ENCODE results near the gene R3HDM2.
A peak's percentile ranks its signal among the peaks of the same experiment; 100 is the strongest.
"Not testable (repeated sequence)": the region's sequence is repeated elsewhere in the genome, so short reads cannot be mapped to it uniquely, and the experiment has no call there.

R3HDM2 gene

DNA sequence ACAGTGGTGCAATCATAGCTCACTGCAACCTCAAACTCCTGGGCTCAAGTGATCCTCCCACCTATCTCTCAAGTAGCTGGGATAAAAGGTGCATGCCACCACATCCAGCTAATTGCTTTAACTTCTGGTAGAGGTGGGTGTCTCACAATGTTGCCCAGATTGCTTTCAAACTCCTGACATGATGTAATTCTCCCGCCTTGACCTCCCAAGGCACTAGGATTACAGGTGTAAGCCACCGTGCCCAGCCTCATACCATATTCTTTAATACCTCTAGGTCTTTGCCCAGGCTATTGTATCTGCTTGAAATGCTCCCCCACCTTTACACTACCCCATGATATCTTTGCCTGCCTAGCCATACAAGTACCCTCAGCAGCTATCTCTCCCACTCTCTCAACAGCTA, 11.3 kb downstream of the R3HDM2 start:
- DNase-seq, result no peak

DNA sequence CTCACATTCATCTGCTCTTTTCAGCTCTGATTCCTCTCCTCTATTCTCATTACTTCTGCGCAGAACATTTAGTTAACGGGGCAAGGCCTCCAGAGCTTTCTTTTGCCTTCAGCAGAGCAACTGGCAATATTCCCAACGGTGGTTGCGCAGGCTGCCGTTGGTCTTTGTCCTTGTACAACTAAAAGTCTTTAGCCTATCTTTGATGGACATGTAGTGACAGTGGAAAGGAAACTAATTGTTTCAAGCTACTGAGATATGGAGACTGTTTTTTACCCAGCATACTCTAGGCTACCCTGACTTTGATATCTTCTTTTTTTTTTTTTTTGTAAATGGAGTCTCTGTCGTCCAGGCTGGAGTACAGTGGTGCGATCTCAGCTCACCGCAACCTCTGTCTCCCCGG, 12.6 kb downstream of the R3HDM2 start:
- no peak for DNase-seq

DNA sequence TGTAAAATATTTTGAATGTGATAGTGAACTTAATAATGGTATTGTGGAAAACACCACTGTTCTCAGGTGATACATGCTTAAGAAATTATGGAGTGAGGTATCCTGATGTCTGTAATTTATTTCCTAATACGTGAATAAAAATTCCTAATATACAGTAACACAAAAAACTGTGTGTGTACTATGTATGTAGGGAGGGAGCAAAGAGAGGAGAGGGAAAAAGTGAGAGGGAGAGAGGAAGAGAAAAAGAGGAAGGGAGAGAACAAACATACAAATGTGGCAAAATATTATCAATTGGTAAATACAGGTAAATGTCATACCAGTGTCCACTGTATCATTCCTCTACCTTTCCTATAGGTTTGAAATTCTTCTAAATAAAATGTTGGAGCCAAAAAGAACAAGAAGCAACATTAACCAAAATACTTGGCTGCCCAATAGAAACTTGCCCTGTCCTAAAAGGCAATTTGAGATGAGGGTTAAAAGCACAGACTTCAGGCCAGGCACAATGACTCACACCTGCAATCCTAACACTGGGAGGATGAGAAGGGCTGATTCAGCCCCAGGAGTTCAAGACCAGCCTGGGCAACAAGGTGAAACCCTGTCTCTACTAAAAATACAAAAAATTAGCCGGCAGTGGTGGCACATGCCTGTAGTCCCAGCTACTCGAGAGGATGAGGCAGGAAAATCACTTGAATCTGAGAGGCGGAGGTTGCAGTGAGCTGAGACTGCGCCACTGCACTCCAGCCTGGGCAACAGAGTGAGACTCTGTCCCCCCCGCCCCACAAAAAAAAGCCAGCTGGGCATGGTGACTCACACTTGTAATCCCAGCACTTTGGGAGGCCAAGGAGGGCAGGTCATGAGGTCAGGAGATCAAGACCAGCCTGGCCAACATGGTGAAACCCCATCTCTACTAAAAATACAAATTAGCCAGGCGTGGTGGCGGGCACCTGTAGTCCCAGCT, 14.5 kb downstream of the R3HDM2 start:
- DNase-seq, result no peak

DNA sequence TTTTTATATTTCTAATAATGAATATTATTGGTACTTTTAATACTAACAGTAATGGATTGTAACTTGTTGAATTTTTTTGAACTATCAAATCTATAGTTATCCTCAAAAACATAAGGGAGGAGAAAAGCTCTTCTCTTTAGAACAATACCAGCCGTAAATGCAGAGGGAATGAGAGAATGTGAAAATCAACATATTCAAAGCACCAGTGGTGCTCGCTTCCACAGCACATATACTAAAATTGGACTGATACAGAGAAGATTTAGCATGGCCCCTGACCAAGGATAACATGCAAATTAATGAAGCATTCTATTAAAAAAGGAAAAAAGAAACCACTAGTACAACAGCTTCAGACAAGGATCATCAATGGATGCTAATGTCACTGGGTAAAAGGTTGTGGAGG, 15.8 kb downstream of the R3HDM2 start:
- DNase-seq, result no peak

DNA sequence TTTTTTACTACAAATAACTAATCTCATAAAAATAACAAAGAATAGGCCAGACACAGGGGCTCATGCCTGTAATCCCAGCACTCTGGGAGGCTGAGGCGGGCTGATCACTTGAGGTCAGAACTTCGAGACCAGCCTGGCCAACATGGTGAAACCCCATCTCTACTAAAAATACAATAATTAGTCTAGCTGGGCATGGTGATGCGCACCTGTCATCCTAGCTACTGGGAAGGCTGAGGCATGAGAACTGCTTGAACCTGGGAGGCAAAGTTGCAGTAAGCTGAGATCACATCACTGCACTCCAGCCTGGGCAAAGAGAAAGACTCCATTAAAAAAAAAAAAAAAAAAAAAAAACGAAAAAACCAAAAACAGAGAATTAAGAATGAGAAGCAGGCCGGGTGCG, 16.7 kb downstream of the R3HDM2 start:
- not testable (repeated sequence) for DNase-seq

DNA sequence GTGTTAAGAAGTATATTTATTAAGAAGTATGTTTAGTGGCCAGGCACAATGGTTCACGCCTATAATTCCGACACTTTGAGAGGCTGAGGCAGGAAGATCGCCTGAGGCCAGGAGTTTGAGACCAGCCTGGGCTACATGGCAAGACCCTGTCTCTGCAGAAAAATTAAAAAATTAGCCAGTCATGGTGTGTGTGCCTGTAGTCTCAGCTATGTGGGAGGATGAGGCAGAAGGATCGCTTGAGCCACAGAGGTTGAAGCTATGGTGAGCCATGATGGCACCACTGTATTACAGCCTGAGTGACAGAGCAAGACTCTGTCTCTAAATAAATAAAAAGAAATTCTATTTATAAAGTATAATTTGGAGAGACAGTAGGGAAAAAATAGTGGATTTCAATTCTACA, 20.3 kb downstream of the R3HDM2 start:
- DNase-seq, result no peak

DNA sequence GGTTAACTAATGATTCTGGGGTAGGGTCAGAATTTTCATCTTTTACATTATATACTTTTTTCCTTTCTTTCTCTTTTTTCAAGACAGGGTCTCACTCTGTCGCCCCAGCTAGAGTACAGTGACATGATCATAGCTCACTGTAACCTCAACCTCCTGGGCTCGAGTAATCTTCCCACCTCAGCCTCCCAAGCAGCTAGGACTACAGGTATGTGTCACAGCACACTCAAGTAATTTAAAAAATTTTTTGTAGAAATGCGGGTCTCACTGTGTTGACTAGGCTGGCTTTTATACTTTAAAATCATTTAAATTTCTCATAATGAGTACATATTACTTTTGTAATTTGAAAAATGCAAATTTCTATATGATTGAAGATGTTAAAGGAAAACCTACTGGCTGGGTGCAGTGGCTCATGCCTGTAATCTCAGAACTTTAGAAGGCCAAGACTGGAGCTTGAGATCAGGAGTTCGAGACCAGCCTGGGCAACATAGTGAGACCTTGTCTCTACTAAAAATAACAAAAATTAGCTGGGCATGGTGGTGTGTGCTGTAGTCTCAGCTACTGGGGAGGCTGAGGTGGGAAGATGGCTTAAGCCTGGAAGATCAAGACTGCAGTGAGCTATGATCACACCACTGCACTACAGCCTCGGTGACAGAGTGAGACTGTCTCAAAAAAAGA, 25.7 kb downstream of the R3HDM2 start:
- peak; percentile 50 for DNase-seq

DNA sequence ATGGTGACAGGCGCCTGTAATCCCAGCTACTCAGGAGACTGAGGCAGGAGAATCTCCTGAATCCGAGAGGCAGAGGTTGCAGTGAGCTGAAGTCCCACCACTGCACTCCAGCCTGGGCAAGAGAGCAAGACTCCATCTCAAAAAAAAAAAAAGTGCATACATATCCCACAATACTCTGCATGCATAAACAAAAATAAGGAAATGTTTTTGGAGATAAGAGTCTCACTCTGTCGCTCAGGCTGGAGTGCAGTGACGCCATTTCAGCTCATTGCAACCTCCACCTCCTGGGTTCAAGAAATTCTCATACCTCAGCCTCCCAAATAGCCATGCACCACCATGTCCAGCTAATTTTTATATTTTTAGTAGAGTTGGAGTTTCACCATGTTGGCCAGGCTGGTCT, 28.7 kb downstream of the R3HDM2 start:
- not testable (repeated sequence) for DNase-seq

DNA sequence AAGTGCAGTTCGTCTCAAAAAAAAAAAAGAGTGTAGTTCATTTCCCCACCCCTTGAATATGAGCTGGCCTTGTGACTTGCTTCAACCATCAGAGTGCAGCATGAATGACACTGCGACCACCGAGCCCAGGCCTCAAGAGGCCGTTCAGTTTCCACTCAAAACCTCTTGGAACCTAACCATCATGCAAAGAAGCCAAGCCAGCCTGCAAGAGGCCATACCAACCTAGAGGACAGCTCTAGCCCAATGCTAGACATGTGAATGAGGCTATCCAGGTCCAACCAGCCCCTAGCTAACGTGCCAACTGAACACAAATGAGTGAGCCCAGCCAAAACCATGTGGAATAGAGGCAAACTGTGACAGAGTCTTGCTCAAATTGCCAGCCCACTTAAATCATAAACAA, 29.7 kb downstream of the R3HDM2 start:
- DNase-seq, result no peak

DNA sequence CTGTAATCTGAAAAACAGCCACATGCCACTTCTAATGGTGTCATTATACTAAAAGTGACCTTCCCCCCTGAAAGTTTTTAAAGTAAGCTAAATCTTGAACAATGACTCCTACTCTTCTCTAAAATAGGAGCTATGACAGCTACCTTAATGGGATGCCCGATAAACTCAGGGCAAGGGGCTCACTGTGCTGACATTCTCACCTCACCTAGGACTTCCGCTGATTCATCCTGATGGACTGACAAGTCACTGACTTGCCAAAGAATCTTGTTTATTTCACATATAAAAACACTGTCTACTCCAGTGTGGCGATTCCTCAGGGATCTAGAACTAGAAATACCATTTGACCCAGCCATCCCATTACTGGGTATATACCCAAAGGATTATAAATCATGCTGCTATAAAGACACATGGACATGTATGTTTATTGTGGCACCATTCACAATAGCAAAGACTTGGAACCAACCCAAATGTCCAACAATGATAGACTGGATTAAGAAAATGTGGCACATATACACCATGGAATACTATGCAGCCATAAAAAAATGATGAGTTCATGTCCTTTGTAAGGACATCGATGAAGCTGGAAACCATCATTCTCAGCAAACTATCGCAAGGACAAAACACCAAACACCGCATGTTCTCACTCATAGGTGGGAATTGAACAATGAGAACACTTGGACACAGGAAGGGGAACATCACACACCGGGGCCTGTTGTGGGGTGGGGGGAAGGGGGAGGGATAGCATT, 31.0 kb downstream of the R3HDM2 start:
- DNase-seq, result not testable (repeated sequence)

DNA sequence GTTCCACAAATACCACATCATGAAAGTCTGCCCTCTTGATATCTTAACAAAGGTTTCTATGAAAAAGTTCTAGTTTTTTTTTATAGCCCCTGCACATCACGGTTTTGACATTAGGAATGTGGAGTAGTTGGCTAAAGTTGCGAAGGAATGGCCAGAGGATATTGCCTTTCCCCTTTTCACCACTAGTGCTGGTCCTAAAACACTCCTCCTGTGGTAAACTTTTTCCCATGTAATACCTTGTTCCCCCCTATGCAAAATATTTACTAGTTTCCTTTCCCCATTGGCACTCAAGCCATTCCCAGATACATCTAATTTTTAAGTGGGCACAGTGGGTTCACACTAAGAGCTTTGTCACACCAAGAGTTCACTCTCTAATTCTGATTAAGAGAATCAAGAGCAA, 33.4 kb downstream of the R3HDM2 start:
- DNase-seq, result no peak

DNA sequence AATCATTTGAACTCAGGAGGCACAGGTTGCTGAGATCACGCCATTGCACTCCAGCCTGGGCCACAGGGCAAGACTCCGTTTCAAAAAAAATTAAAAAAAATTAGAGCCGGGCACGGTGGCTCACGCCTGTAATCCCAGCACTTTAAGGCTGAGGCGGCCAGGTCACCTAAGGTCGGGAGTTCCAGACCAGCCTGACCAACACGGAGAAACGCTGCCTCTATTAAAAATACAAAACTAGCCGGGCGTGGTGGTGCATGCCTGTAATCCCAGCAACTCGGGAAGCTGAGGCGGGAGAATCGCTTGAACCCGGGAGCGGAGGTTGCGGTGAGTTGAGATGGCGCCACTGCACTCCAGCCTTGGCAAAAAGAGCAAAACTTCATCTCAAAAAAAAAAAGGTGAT, 35.7 kb downstream of the R3HDM2 start:
- no peak for DNase-seq

DNA sequence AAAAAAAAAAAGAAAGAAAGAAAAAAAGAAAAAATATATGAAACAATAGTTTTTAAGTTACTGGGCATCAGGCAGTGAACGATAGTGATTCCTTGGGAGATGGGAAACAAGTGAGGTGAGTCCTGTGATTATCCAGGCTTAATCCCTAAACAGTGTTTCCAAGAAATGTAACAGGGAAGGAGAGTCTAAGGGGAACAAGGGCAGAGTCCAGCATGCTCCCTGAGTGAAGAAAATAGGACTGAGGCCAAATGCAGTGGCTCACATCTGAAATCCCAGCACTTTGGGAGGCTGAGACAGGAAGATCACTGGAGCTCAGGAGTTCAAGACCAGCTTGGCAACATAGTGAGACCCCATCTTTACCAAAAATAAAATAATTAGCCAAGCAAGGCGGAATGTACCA, 40.7 kb downstream of the R3HDM2 start:
- no peak for DNase-seq

DNA sequence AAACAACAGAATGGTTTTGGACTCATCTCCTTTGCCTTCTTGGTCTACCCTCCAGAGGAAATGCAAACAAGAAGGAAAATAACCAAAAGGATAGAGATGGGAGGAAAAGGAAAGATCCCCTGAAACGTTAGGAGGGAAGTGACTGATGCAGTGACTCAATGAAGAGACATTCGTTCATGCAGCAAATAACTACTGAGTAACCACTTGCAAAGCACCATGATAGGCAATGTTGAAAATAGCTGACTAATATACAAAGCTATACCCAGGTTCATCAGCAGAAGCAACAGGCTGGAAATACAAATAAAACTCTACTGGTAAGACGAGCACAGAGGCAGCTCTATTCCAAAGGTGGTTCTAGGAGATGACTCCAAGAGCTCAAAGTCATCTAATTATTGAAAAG, 41.8 kb downstream of the R3HDM2 start:
- DNase-seq, result no peak

DNA sequence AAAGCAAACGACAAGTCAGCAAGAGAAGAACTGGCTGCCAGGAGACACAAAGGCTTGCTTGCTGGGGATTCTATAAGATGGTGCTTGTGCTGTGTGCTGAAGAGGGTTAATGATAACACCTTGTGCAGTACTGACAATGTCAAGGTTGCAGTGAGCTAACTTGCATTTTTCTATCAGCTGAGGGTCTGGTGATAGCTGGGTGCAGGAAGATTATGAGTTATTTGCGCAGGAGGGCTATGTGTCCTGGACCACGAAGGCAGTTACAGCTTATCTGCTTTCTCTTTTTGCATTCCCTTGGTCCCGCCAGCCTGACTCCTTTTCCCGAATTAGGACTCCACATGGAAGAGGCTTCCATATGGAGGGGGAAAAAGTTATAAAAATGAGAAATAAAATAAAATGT, 42.4 kb downstream of the R3HDM2 start:
- DNase-seq, result no peak

DNA sequence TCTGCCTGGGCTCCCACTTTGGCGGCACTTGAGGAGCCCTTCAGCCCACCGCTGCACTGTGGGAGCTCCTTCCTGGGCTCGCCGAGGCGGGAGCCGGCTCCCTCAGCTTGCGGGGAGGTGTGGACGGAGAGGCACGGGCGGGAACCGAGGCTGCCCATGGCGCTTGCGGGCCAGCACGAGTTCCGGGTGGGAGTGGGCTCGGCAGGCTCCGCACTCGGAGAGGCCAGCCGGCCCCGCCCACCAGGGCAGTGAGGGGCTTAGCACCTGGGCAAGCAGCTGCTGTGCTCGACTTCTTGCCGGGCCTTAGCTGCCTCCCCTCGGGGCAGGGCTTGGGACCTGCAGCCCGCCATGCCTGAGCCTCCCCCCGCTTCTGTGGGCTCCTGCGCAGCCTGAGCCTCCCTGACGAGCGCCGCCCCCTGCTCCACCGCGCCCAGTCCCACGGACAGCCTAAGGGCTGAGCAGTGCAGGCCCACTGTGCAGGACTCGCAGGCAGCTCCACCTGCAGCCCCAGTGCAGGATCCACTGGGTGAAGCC, 44.6 kb downstream of the R3HDM2 start:
- no peak for DNase-seq

DNA sequence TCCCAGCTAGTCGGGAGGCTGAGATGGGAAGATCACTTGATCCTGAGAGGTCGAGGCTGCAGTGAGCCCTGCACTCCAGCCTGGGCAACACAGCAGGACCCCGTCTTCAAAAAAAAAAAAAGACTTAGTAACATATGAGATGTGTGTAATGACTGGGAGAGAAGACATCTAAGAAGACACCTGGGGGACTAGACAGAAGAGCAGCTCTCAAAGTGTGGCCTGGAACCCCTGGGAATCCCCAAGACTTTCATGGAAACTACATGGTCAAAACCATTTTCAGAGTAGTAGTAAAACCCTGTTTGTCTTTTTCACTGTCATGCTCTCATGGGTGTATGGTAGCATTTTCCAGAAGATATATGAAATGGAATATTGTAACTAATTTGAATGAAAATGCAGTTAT, 45.3 kb downstream of the R3HDM2 start:
- DNase-seq, result no peak

DNA sequence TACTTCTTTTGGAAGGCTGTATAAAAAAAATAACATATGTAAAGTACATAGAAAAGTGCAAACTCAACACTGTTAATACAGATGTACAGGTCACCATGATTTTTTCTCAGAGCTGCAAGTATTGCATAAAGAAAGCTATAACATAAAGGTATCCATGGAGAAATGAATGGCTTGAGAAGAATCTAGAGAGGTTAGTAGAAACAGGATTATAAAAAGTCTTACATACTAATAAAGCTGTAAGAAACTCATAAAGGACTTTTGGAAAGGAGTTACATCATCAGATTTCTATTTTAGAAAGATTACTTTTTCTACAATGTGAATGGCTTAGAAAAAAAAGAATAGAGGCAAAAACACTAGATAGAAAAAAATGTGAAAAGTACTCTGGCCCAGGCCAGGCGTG, 46.4 kb downstream of the R3HDM2 start:
- DNase-seq, result no peak

DNA sequence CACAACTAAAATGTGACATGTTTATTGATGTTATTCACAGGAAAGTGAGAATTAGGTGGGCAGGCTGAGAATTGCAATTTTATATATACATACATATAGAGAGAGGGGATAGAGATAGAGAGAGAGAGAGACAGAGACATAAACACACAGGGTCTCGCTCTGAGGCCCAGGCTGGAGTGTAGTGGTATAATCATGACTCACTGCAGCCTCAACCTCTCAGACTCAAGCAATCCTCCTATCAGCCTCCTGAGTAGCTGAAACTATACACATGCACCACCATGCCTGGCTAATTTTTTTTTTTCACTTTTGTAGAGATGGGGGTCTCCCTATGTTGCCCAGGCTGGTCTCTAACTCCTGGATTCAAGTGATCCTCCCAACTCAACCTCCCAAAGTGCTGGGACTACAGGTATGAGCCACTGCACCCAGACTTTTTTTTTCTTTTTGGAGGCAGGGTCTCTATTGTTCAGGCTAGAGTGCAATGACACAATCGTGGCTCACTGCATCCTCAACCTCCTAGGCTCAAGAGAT, 49.1 kb downstream of the R3HDM2 start:
- DNase-seq, result no peak

DNA sequence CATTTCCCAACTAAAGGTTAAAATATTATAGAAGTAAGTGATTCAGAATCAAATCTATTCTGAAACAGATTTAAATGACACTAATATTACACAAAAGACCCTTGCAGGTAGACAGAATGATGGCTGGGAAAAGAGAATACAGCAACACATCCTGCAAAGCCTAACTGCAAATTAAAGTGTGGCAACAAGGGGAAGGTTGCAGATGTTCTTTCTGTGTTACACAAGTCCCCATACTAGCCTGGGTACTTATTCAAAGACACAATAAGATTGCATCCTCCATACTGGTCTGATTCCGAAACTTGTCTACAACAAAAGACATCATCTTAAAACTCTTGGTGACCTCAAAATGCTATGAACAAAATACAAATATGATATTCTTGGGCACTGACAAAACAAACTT, 50.5 kb downstream of the R3HDM2 start:
- DNase-seq, result no peak

DNA sequence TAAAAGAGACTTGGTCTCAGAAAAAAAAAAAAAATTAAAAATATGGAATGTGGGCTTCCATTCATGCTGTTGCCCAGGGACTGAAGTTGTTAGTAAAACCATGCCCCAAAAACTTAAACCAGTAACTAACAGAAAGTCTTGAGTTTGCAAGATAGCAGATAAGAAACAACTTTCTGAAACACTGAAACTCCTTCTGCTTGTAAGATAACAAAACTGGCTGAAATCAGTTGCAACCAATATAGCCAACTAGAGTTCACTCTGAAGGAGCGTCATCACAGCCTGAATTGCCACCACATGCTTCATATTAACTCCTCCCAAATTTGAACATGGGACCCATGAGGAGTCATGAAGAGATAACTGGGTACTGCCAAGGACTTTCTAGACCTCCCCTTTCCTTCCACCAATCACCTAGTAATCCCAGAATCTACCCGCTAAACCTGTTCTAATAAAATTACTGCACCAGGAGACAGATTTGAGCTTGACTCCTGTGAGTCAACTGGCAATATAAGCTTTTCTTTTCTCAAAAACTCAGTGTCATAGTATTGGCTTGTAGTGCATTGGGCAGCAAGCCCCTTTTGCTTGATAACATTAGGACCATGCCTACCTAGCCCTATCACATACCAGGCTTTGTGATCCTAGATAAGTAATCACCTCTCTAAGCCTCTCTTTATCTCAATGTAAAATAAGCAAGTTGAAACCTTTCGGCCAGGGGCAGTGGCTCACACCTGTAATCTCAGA, 53.6 kb downstream of the R3HDM2 start:
- DNase-seq, result no peak

DNA sequence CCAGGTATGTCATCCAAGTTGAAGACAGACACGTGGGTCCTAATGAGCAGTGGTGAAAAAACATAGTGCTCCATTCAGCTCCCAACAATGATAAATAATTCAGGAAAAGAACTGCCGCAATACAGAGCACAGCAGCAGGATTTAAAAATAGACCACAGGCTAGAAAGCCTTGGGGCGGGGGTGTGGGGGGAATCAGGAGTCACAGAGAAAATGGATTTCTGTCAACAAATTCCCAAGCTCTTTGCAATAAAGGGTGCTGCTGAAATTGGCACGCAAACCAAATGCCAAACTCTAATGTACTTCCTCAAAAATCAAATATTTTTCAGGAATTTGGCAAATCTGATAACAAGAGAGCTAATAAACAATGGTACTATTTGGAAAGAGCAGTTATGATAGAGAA, 58.6 kb downstream of the R3HDM2 start:
- DNase-seq, result no peak
